C4-2B (cell line): ENCODE data around the gene CYB561D2.
A peak's percentile ranks its signal among the peaks of the same experiment; 100 is the strongest.

ENCODE experiments used
- H3K27ac ChIP-seq: fragments of 450-650 bp; 2 replicates; pipeline ENCODE4 v1.5.1; 2017
- ZFX ChIP-seq: fragments of 450-650 bp; IDR thresholded peaks from 2 replicates; pipeline ENCODE4 v1.6.1; 2017
- TF ChIP-seq, protein P1 (sequence below): fragments of 450-650 bp; conservative IDR thresholded peaks from 2 replicates; pipeline ENCODE4 v1.5.1; 2017; ENCODE audit warnings: mild to moderate bottlenecking

The CYB561D2 gene

DNA sequence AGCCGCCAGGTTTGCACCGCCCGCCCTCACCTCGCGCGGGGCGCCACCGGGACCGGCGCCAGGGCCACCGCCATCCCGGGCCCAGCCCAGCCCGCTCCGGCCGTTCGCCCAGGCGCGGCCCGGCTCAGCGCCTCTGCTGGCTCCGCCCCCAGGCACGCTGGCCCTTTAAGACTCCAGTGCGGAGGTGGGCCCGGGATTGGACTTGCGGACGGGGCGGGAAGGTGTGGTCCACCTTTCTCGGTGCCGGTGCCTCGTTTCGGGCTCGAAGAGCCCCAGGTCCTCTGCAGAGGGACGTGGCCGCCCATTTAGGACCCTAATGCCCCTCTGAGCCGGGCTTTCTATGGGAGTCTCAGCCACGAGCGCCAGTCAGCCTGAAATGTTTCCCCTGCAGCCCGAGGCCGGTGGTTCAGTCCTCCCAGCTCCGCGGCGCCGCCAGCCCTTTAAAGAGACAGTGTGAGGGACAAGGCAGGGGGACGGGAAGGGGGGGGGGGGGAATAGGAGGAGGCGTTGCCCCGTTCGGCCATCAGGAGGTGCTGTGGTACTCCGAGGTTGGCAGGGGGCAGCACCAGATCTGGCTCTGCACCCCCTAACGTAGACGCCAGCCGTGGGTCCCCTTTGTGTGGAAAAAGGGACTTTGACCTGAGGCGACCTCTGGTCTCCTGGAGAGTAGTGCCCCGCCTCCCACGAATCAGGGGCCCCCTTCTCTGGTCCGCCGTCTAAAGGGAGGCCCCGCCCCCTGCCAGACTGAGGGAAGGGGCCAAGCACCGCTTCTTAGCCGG lies 29.1 kb upstream of the CYB561D2 start:
- peak; percentile 63; the same call in 1 of the 2 replicates for TF ChIP-seq ZFX
- TF ChIP-seq, protein P1, sequence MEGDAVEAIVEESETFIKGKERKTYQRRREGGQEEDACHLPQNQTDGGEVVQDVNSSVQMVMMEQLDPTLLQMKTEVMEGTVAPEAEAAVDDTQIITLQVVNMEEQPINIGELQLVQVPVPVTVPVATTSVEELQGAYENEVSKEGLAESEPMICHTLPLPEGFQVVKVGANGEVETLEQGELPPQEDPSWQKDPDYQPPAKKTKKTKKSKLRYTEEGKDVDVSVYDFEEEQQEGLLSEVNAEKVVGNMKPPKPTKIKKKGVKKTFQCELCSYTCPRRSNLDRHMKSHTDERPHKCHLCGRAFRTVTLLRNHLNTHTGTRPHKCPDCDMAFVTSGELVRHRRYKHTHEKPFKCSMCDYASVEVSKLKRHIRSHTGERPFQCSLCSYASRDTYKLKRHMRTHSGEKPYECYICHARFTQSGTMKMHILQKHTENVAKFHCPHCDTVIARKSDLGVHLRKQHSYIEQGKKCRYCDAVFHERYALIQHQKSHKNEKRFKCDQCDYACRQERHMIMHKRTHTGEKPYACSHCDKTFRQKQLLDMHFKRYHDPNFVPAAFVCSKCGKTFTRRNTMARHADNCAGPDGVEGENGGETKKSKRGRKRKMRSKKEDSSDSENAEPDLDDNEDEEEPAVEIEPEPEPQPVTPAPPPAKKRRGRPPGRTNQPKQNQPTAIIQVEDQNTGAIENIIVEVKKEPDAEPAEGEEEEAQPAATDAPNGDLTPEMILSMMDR: peak; percentile 65
- H3K27ac ChIP-seq: peak overlapping the region; percentile 90

DNA sequence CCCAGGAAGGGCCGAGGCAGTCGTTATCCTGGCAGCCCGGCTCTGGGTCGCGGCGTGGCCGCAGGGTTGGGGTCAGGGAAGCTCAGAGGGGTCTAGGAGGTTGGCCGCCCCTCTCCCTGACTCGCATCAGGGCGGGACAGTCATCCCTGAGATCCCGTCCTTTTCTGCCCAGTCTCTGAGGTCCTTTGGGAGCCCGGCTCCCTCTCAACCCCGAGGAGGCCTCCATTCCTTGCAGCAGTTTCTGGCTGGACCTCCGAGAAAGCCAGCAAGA lies 28.6 kb upstream of the CYB561D2 start:
- TF ChIP-seq, protein P1: no peak
- TF ChIP-seq ZFX: no peak
- peak overlapping the region; percentile 90 for H3K27ac ChIP-seq

DNA sequence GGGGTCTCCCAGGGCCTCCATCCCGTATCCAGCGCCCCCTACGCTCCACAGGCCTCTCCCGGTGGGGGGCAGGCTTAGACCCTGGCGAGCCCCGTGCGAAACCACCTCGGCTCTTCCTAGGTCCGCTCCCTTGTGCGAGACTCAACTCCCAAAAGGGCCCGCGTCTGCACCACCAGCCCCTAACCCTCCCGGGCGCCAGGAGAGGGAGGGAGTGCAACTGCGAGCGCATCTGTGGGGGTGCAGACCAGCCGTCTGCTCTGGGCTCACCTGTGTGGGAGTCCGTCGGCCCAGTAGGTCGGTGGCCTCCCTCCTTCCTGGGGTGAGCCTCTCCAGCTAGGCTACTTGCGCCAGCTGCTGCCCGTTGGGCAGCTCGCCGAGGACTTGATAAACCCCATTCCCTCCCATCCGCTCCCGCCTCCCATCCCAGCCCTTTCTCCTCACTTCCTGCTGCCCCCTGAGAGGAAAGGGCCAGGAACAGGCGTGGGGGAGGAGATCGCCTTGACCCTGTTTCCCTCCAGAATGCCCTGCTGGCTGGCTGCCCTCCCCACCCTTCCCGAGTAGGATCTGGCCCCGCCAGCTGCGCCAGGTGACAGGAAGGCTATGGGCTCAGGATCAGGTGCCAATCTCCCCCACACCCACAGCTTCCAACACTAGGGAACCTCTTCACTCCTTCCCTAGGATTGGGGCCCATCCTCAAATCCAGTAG lies 28.1 kb upstream of the CYB561D2 start, which contains the start of gene HYAL2:
HYAL2 (minus strand) TSS at position 360 of the 706 bp plus-strand sequence. CDS start 2,256 bp downstream, outside the sequence.
- H3K27ac ChIP-seq: peak within 1 kb of the TSS; percentile 90
- TF ChIP-seq, protein P1: no peak
- no peak for TF ChIP-seq ZFX

DNA sequence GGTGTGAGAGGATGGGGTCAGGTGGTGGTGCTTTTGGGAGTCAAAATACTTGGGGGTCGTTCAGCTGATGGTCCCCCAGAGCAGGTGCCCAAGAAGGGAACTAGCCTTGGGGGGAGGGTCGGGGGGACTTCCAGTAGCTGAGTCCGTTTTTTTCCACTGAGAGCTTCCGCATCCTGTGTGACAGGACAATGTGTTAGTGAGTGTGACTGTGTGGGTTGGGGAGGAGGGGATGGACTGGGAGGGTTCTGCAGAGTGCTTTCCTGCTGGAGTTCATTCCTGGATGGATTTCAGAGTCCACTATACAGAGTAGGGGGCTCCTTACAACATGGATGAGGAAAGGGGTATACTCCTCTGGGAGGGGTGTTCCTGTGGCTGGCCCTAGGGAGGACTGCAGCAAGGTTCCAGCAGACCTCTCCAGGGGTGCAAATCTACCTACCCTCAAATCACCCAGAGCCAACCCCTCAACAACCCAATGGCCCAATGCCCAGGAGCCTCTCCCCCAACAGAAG lies 27.5 kb upstream of the CYB561D2 start:
- no peak overlapping the region for H3K27ac ChIP-seq

DNA sequence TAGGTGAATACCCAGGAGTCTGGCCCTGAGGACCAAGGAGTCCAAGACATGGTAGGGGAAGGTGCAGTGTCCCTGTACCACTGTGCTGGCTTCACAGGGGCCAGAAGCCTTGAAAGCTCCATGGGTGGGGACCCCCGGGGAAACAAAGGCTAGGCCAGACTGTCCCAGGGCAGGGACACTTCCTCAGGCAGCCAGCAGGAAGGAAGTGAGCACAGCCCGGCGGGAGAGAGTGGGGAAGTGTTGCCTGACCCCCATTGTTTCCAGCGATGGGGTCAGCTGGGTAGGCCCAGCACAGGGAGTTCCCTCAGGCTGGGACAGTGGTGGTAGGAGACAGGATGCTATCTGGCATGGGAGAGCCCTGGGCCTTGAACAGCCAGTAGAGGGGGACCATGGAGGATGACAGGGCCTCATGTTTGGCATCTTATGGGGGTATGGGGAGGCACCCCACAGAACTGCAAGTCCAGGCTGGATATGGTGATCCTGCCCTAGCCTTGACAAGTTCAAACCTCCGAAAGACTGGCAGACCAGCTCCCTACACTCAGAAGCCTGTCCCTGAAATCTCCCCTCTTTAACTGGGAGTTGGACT lies 27.0 kb upstream of the CYB561D2 start:
- TF ChIP-seq ZFX: no peak
- TF ChIP-seq, protein P1: no peak
- no peak overlapping the region for H3K27ac ChIP-seq

More for the DNA sequence above, 27.5 kb upstream of the CYB561D2 start:
- TF ChIP-seq ZFX: no peak
- TF ChIP-seq, protein P1: no peak

DNA sequence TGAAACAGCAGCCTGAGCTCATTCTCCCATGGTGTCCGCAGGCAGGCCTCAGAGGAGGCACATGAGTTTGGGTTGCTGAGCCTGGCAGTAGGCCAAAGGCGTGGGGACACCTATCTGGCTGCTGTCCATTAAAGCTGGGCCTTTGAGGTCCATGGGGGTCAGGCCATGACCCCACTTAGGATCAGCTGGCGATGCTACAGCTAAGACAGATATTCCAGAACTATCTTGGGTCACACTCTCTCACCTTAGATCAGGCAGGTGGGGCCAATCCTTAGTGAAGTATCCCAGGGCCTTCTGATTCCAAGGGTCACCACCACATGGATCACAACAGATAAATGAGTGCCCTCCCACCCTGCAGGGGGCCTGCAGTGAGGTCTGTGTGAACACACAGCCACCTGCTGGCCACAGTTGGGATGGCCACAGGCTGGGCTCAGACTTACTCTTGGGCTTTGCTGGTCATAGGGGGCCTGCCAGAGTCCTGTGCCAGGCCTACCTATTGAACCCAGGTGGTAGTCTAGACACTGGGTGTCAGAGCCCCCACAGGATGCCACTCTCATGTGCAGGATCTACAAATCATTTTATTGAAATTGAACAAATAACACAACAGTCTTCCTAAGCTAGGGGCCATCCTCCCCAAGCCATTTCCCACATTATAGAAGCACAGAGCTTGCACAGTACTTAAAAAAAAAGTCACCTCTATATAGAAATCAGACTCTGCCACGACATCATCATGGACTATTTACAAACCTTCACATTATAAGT lies 26.1 kb upstream of the CYB561D2 start:
- TF ChIP-seq ZFX: no peak
- TF ChIP-seq, protein P1: peak; percentile 87
- no peak overlapping the region for H3K27ac ChIP-seq
